Upper lobe of right lung (tissue), 1 donor: ENCODE measurements around the gene SMCO1. TPM values are rescaled to one million over a fixed set of nuclear protein-coding genes. Genes with fewer than 3 reads are reported as not detected.
"Not testable (repeated sequence)": the region's sequence is repeated elsewhere in the genome, so short reads cannot be mapped to it uniquely, and the experiment has no call there.

Experiments
- ATAC-seq: fragments of 200-7000 bp; cut with Tn5 transposase; one replicate; pipeline ENCODE4 v1.9.1; 2020; ENCODE audit warnings: mild to moderate bottlenecking, moderate library complexity
- DNase-seq: peaks from one replicate; pipeline ENCODE4 v3.0.0-alpha.2; 2020
- H3K27ac ChIP-seq: fragments of 200-600 bp; one replicate; pipeline ENCODE4 v1.8.0; 2022
- H3K27me3 ChIP-seq: fragments of 200-600 bp; one replicate; pipeline ENCODE4 v1.8.0; 2022; ENCODE audit warnings: mild to moderate bottlenecking
- H3K36me3 ChIP-seq: fragments of 200-600 bp; one replicate; pipeline ENCODE4 v1.8.0; 2022
- H3K4me1 ChIP-seq: fragments of 200-600 bp; one replicate; pipeline ENCODE4 v1.8.0; 2022
- H3K4me3 ChIP-seq: fragments of 200-600 bp; one replicate; pipeline ENCODE4 v1.8.0; 2022; ENCODE audit warnings: mild to moderate bottlenecking
- H3K9me3 ChIP-seq: fragments of 200-600 bp; one replicate; pipeline ENCODE4 v1.8.0; 2022
- CTCF ChIP-seq: fragments of 200-600 bp; IDR thresholded peaks from one replicate; pipeline ENCODE4 v1.8.0; 2022; ENCODE audit warnings: antibody characterized with exemption
- intact Hi-C: fragments of 100-400 bp; cut with DNase I; formaldehyde crosslinking; loops from one replicate; pipeline ENCODE4 v1.11.0; 2022
- total RNA-seq: library from RNA; stranded (reverse); fragmentation: NEBNext Ultra II Directional; extraction: Animal tissue kit (Norgen Biotek cat#: 25700); gene quantifications from one replicate; pipeline ENCODE4 v1.2.1, GENCODE V29; 2021
- donor health status: DM: no; HTN: yes; CAD: no; lungs with severe emphysema.

Gene SMCO1
- total RNA-seq, 1 donor from 2014 or later = not detected

GRCh38 chr3:196472286-196472685 is 42.9 kb downstream of the SMCO1 start:
- DNase-seq (no peak), ATAC-seq (no peak)
- intact Hi-C loops = no loop called here
- Histone ChIP-seq H3K9me3 (no peaks in the 10 kb centered on the region), H3K36me3 (peaks cover 71% of the 10 kb centered on the region), H3K4me3 (no peak overlapping the region), H3K27me3 (no peaks in the 10 kb centered on the region), H3K4me1 (no peaks in the 10 kb centered on the region), H3K27ac (no peak overlapping the region)
- TF ChIP-seq CTCF = no peak

- H3K4me3 ChIP-seq = no peak overlapping the region
- H3K27me3 ChIP-seq = no peaks in the 10 kb centered on the region
- H3K36me3 ChIP-seq = peaks cover 65% of the 10 kb centered on the region
- no peak for DNase-seq
- H3K4me1 ChIP-seq = no peaks in the 10 kb centered on the region
- intact Hi-C loops = no loop called here
- H3K9me3 ChIP-seq = no peaks in the 10 kb centered on the region
- no peak for ATAC-seq
- H3K27ac ChIP-seq = no peak overlapping the region
- TF ChIP-seq CTCF = no peak
Measured at GRCh38 chr3:196471551-196471950, 43.6 kb downstream of the SMCO1 start.

- H3K9me3 ChIP-seq, ATAC-seq: not testable (repeated sequence)
- peaks cover 55% of the 10 kb centered on the region for H3K36me3 ChIP-seq
Measured at GRCh38 chr3:196470182-196470581, 45.0 kb downstream of the SMCO1 start.

GRCh38 chr3:196463804-196464203 is 51.3 kb downstream of the SMCO1 start:
- intact Hi-C loops = no loop called here
- no peaks in the 10 kb centered on the region for H3K9me3 ChIP-seq
- DNase-seq = no peak
- H3K4me1 ChIP-seq = no peaks in the 10 kb centered on the region
- H3K4me3 ChIP-seq = no peak overlapping the region
- H3K27me3 ChIP-seq = no peaks in the 10 kb centered on the region
- H3K36me3 ChIP-seq = peaks cover 9% of the 10 kb centered on the region
- no peak for ATAC-seq
- H3K27ac ChIP-seq = no peak overlapping the region
- no peak for TF ChIP-seq CTCF

More at GRCh38 chr3:196470182-196470581, 45.0 kb downstream of the SMCO1 start:
- H3K4me3 ChIP-seq, DNase-seq, intact Hi-C loops, H3K27me3 ChIP-seq, H3K4me1 ChIP-seq, H3K27ac ChIP-seq: not testable (repeated sequence)

GRCh38 chr3:196463478-196463756 is 51.7 kb downstream of the SMCO1 start:
- peaks cover 5% of the 10 kb centered on the region for H3K36me3 ChIP-seq
- no peaks in the 10 kb centered on the region for H3K9me3 ChIP-seq
- DNase-seq (no peak), ATAC-seq (no peak)
- H3K27me3 ChIP-seq = no peaks in the 10 kb centered on the region
- no peaks in the 10 kb centered on the region for H3K4me1 ChIP-seq
- no peak overlapping the region for H3K27ac ChIP-seq
- intact Hi-C loops = no loop called here
- TF ChIP-seq CTCF = no peak
- no peak overlapping the region for H3K4me3 ChIP-seq

GRCh38 chr3:196462680-196463477 is 52.3 kb downstream of the SMCO1 start:
- H3K36me3 ChIP-seq, H3K27me3 ChIP-seq, H3K9me3 ChIP-seq, DNase-seq, ATAC-seq, H3K4me3 ChIP-seq, intact Hi-C loops, H3K4me1 ChIP-seq, H3K27ac ChIP-seq: not testable (repeated sequence)

GRCh38 chr3:196458063-196458462 is 57.1 kb downstream of the SMCO1 start:
- DNase-seq (no peak), ATAC-seq (no peak)
- no peak for TF ChIP-seq CTCF
- Histone ChIP-seq H3K9me3 (no peaks in the 10 kb centered on the region), H3K36me3 (no peaks in the 10 kb centered on the region), H3K27ac (no peak overlapping the region), H3K4me1 (no peaks in the 10 kb centered on the region), H3K27me3 (no peaks in the 10 kb centered on the region), H3K4me3 (no peak overlapping the region)
- intact Hi-C loops = no loop called here

GRCh38 chr3:196457470-196457869 is 57.7 kb downstream of the SMCO1 start:
- intact Hi-C loops, H3K36me3 ChIP-seq, H3K27ac ChIP-seq, H3K9me3 ChIP-seq, H3K27me3 ChIP-seq, DNase-seq, H3K4me1 ChIP-seq, H3K4me3 ChIP-seq, ATAC-seq: not testable (repeated sequence)
